Measurements from ENCODE around the gene RPL18. TPM values are rescaled to one million over a fixed set of nuclear protein-coding genes. Genes with fewer than 3 reads are reported as not detected.

The RPL18 gene
- total RNA-seq, 1 experiment from 2014 or later, result 1,618 TPM

DNA sequence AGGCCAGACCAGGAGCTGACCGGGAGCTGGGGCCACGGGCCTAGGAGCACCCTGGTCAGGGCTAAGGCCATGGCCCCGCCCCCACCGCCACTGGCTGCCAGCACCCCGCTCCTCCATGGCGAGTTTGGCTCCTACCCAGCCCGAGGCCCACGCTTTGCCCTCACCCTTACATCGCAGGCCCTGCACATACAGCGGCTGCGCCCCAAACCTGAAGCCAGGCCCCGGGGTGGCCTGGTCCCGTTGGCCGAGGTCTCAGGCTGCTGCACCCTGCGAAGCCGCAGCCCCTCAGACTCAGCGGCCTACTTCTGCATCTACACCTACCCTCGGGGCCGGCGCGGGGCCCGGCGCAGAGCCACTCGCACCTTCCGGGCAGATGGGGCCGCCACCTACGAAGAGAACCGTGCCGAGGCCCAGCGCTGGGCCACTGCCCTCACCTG, 6.9 kb upstream of the RPL18 start:
- Histone ChIP-seq H3K9me2 (ENCODE audit: insufficient read depth) (no peaks in the 10 kb centered on the region), H3K4me3 (no peak overlapping the region), H3K4me1 (replicated peaks; ENCODE audit: insufficient read depth) (peaks cover 25% of the 10 kb centered on the region), H3K9me3 (ENCODE audit: insufficient read depth, low read depth) (no peaks in the 10 kb centered on the region), H3K79me2 (ENCODE audit: low read depth) (no peaks in the 10 kb centered on the region; the same call in 1 of the 2 replicates), H3F3A (ENCODE audit: insufficient read depth, low read depth) (peaks cover 70% of the 10 kb centered on the region), H3K4me2 (no peak overlapping the region), H3K27ac (no peak overlapping the region; the same call in 1 of the 2 replicates), H4K20me1 (ENCODE audit: insufficient read depth) (no peaks in the 10 kb centered on the region), H2AFZ (no peak overlapping the region), H3K27me3 (ENCODE audit: insufficient read depth, low read depth) (no peaks in the 10 kb centered on the region), H3K36me3 (ENCODE audit: low read depth) (no peaks in the 10 kb centered on the region)
- intact Hi-C loops (cut with micrococcal nuclease; ENCODE audit: unreplicated experiment), result no loop called here
- BruUV-seq (replicated peaks), result no TSS peak
- no peak for TF ChIP-seq EZH2 (IDR thresholded peaks at IDR 0.05; ENCODE audit: low read depth)
- no peak for TF ChIP-seq CTCF (conservative IDR thresholded peaks at IDR 0.05)
- no peak for DNase-seq
- POLR2A ChIA-PET (ENCODE audit: unreplicated experiment), result no interaction called here
- CTCF ChIA-PET, result no interaction called here

DNA sequence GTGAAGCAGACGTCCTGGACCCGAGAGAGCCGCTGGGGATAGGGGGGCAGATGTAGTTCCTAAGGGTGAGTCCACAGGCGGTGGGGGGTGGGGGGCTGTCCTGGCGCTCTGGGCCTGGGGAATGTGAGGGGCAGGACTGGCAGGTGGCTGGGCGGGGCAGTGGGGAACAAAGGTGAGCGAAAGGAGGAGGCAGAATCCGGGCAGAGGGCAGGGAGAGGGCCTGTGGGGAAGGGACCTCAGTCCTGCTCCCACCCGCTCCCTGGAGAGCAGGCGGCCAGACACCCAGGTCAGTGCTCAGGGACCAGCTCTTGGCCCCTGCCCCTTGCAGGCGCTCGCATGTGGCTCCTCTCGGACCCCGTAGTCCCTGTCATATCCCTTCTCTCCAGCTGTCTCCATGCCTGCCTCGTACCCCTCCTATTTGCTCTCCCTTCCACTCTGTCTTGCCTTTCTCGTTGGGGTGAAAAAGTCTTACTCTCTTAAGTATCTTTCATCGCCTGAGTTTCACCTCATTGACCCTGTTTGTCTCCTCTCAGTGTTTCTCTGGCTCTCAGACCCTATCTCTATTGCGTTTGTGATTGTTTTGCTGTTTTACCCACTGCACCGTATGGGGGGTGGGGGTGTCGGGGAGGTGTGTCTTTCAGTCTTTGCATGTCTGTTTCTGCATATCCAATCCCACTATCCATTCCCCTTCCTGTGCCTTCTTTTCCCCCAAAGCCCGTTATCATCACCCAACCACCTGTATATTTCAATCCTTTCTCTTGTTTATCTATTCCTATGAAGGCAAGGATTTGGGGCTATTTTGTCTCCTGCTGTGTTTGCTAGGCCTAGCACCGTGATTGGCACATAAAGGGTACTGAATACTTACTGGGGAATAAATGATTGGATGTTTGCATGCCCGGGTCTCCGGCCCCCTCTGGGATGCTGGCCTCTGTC, 6.1 kb upstream of the RPL18 start:
- Histone ChIP-seq H3K4me2 (no peak overlapping the region), H2AFZ (no peak overlapping the region), H3K9me2 (ENCODE audit: insufficient read depth) (no peaks in the 10 kb centered on the region), H3K36me3 (ENCODE audit: low read depth) (no peaks in the 10 kb centered on the region), H4K20me1 (ENCODE audit: insufficient read depth) (no peaks in the 10 kb centered on the region), H3K4me3 (no peak overlapping the region), H3K27me3 (ENCODE audit: insufficient read depth, low read depth) (no peaks in the 10 kb centered on the region), H3K79me2 (ENCODE audit: low read depth) (peaks cover 3% of the 10 kb centered on the region), H3F3A (ENCODE audit: insufficient read depth, low read depth) (peaks cover 72% of the 10 kb centered on the region), H3K4me1 (replicated peaks; ENCODE audit: insufficient read depth) (peaks cover 27% of the 10 kb centered on the region), H3K9me3 (ENCODE audit: insufficient read depth, low read depth) (no peaks in the 10 kb centered on the region), H3K27ac (no peak overlapping the region)
- TF ChIP-seq CTCF (conservative IDR thresholded peaks at IDR 0.05), result no peak
- TF ChIP-seq EZH2 (IDR thresholded peaks at IDR 0.05; ENCODE audit: low read depth), result no peak
- ChIA-PET CTCF (no interaction called here), POLR2A (ENCODE audit: unreplicated experiment) (no interaction called here)
- intact Hi-C loops (cut with micrococcal nuclease; ENCODE audit: unreplicated experiment), result no loop called here
- no TSS peak for BruUV-seq (replicated peaks)
- DNase-seq, result no peak

DNA sequence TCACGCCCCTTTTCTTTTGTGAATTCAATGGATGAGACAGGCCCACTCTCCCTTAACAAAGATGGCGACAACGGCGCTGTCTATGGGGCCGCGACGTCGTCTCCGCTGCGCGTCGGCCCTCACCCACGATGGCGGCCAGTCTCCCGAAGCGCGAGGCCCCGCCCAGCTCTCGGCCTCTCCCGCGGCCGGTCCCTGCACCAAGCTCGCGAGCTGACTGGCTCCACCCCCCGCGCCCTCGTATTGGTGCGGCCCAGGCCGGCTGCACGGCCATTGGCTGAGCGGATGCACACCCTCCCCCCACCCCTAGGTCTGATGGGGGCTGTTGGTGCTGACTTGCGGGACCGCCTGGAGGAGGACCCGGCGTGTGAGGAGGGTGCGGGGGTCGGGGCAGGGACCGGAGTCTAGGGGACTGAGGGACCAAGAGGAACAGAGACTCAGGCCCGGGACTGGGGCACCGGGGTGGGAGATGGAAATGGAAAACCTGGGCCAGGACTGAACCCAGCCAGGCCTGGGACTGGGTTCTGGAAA, 5.2 kb upstream of the RPL18 start:
- intact Hi-C loops (cut with micrococcal nuclease; ENCODE audit: unreplicated experiment), result no loop called here
- no peaks in the 10 kb centered on the region for H3K9me3 ChIP-seq (ENCODE audit: insufficient read depth, low read depth)
- no TSS peak for BruUV-seq (replicated peaks)
- H3K79me2 ChIP-seq (ENCODE audit: low read depth), result peaks cover 9% of the 10 kb centered on the region
- POLR2A ChIA-PET (ENCODE audit: unreplicated experiment), result interaction anchor here (0.5 kb wide), 1 partner anchor 1018 kb away, joined by 3 read pairs; the partner anchor contains the start of gene SCAF1
- H3K27me3 ChIP-seq (ENCODE audit: insufficient read depth, low read depth), result no peaks in the 10 kb centered on the region
- no peaks in the 10 kb centered on the region for H3K36me3 ChIP-seq (ENCODE audit: low read depth)
- no peak overlapping the region for H3K27ac ChIP-seq
- H3K4me1 ChIP-seq (replicated peaks; ENCODE audit: insufficient read depth), result peaks cover 32% of the 10 kb centered on the region
- H3K4me2 ChIP-seq, result no peak overlapping the region
- DNase-seq, result no peak
- TF ChIP-seq EZH2 (IDR thresholded peaks at IDR 0.05; ENCODE audit: low read depth) (no peak), CTCF (conservative IDR thresholded peaks at IDR 0.05) (no peak)
- no peak overlapping the region for H3K4me3 ChIP-seq
- H3K9me2 ChIP-seq (ENCODE audit: insufficient read depth), result no peaks in the 10 kb centered on the region
- CTCF ChIA-PET, result no interaction called here
- no peaks in the 10 kb centered on the region for H4K20me1 ChIP-seq (ENCODE audit: insufficient read depth)
- H2AFZ ChIP-seq, result no peak overlapping the region
- peaks cover 70% of the 10 kb centered on the region for H3F3A ChIP-seq (ENCODE audit: insufficient read depth, low read depth)

Data from PC-9 (cell line).